ENCODE measurements around the gene PRRT2.
A peak's percentile ranks its signal among the peaks of the same experiment; 100 is the strongest.
"Not testable (repeated sequence)": the region's sequence is repeated elsewhere in the genome, so short reads cannot be mapped to it uniquely, and the experiment has no call there.

Gene PRRT2

DNA sequence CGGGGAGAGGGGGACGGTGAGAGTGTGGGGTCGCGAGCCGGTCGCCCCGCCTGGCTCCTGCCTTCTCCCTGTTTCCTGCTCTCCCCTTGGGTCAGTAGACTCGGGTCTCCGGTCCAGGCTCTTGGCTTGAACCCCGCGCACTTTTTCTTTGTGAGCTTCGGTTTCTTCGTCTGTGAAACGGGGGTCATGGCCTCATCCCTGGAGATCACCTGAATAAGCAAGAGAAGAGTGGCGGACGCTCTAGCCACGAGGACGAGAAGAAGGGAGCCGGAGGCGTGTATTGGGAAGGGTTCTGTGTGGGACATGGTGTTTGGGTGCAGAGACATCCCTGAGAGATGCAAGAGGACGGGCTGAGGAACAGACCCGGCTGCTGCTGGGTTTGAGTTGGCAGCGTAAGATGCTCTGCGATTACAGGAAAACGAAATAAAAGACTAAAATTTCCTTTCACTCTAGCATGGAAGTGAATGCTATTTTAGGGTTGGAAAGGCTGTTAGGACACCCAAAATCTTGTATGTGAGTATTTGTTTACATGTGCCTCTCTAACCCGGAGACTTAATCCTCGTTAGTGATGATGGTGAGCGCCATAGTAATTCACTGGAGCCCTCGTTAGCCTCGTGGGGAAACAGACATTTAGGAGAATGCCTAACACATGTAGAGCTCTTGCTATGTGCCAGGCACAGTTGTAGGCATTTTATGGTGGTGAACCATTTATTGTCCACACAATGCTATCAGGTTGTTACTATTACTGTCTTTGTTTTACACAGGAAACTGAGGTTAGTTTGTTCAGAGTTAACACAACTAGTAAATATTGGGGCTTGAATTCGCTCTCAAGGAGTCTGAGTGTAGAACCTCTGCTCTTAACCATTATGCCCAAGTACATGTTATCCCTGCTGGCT, 20.8 kb upstream of the PRRT2 start:
- DNase-seq (ENCODE audit: low spot score) = no peak

DNA sequence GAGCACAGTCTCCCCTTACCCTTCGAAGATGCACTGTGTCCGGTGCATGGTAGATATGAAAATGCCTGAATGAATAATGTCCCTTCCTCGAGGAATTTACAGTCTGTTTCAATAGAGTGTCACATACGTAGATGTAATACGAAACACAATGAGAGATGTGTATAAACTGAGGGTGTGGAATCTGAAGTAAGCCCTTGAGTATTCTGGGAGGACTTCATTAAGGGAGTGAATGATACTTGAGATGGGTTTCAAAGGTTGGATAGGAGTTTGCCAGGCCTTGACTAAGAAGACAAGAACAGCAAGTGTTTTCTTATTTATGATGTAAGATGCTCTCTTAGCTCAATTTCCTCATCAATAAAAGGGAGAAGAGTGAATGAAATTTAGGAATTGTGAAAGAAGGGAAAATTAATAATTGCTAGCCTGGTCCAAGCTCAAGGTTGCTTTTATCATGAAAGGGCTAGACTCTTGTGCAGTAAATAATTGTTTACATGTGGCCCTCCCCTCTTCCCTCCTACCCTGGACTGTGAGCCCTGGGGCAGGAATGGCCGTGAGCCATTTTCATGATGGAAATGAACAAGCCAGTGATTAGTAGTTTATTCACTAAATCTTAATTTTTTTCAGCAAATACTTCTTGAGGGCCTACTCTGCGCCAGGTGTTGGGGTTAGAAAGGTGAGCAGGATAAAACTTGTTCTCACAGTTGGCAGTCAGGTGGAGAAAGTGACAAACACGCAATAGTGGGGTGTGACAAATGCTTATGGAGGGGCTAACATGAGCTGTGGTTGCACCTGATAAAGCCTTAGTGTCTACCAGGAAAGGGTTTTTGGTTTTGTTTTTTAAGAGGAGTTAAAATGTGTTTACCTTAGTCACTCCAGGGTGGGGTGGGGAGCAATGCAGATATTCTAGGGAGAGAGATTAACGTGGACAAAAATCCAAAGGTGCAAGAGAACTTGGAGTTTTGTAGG, 19.9 kb upstream of the PRRT2 start:
- DNase-seq (ENCODE audit: low spot score) = no peak

DNA sequence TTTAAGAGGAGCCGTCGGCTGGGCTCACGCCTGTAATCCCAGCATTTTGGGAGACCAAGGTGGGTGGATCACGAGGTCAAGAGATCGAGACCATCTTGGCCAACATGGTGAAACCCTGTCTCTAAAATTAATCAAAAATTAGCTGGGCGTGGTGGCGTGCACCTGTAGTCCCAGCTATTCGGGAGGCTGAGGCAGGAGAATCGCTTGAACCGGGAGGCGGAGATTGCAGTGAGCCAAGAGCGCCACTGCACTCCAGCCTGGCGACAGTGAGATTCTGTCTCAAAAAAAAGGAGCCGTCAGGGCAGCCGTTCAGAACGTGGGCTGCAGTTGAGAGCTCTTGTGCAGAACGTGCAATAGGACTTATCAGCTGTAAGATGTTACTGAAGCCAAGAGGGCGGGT, 18.8 kb upstream of the PRRT2 start:
- DNase-seq (ENCODE audit: low spot score) = not testable (repeated sequence)

DNA sequence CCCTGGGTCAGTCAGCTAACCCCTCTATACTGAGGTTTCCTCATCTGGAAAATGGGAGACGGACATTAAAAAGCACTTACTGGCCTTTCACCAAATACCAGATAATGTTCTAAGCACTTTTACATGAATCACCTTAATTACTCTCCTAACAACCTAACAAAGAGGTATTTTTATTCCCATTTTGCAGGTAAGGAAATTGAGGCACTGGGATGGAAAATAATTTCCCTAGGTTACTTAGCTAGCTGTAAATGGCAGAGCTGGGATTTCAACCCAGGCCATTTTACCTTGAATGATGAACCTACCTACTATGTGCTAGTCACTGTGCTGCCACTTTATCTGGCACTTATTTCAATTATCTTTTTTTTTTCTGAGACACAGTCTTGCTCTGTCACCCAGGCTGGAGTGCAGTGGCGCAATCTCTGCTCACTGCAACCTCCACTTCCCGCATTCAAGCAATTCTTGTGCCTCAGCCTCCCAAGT, 17.7 kb upstream of the PRRT2 start:
- DNase-seq (ENCODE audit: low spot score) = no peak

DNA sequence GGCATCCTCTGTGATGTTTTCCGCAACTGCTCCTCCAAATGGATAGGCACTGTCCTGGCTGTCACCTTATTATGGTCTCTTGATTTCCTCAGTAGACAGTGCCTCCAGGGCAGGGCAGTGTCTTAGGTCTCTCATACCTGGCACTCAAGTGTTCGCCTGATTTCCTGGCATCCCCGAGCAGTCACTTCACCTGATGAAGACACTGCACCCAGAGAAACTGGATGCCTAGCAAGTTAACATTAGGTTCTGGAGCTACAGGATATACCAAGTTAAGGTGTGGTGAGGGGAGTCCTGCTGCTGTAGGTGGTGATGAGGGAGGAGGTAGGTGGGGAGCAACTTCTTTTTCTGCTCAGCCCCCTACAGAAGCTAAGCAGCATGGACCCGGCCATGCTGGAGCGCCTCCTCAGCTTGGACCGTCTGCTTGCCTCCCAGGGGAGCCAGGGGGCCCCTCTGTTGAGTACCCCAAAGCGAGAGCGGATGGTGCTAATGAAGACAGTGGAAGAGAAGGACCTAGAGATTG, 9.5 kb upstream of the PRRT2 start:
- no peak for DNase-seq (ENCODE audit: low spot score)

DNA sequence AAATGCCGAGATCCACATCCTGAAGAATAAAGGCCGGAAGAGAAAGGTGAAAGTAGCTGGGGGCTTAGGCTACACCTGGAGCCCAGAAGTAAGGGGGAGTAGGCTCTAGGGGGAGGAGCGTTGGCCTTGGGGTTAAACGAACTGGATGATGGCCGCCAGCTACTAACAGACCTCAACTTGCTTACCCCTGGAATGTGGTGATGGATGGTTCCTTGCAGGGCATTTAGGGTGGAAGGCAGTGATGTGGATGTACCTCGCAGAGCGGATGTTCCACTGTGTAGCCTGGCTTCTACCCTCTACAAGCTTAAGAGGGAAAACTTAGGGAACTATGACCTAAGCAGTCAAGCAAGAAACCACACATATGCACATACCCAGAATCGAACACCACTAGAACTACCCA, 8.0 kb upstream of the PRRT2 start:
- no peak for DNase-seq (ENCODE audit: low spot score)

DNA sequence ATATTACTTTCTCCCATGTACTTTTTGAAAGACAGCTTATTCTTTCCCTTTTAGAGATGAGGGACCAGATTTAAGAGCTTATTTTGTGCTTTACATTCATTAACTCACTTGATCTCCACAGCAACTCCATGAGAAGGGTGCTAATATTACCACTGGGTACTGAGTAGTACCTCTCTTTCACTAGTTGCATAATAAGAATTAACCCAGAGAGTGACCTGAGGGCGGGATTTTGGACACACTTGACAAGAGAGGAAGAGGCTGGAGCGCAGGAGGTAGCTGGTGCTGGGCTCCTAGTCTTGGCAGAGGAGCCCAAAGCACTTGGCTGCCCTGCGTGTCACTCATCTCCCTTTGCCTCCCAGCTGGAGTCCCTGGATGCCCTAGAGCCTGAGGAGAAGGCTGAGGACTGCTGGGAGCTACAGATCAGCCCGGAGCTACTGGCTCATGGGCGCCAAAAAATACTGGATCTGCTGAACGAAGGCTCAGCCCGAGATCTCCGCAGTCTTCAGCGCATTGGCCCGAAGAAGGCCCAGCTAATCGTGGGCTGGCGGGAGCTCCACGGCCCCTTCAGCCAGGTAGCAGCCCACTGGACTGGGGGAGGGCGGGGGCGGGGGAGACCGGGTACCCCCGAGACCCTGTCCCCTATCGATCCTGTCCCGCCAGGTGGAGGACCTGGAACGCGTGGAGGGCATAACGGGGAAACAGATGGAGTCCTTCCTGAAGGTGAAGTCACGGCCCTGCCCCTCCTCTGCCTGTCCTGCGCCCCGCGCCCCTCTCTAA, 7.3 kb upstream of the PRRT2 start:
- DNase-seq (ENCODE audit: low spot score) = no peak

DNA sequence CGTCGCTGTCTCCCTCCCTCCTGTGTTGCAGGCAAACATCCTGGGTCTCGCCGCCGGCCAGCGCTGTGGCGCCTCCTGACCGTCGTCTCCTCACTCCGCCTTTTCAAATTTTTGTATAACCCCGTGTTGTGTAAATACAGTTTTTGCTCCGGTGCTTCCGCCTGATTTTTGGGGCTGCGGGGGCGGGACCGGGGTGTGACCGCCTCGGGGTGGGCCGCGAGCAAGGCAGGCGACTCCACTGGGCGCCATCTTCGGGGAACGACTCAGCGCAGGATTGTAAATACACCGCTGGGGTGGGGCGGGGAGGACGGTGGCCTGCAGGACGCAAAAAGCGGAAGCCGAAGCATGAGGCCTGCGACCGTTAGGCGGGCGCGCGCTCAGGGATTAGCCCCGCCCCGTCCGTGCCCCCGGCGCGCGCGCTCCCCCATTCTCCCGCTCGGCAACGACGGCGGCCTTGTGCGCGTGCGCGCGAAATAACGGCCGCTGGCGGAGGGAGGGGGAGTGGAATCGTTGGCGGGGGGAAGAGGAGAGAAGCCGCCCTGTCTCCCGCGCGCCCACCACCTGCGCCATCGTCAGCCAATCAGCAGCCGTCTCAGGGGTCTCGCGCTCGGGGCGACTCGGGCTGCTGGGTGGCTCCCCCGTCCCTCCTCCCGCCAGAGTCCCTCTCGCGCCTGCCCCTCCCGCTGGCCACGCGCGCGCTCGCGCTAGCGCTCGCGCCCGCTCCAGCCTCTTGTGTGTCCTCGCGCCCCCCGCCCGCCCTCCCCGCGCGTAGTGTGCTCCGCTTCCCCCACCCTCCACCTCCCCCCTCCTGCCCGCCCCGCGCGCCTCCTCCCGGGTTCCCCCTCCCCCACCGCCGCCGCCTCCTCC, 6.5 kb upstream of the PRRT2 start:
- DNase-seq (ENCODE audit: low spot score) = peak; percentile 92

DNA sequence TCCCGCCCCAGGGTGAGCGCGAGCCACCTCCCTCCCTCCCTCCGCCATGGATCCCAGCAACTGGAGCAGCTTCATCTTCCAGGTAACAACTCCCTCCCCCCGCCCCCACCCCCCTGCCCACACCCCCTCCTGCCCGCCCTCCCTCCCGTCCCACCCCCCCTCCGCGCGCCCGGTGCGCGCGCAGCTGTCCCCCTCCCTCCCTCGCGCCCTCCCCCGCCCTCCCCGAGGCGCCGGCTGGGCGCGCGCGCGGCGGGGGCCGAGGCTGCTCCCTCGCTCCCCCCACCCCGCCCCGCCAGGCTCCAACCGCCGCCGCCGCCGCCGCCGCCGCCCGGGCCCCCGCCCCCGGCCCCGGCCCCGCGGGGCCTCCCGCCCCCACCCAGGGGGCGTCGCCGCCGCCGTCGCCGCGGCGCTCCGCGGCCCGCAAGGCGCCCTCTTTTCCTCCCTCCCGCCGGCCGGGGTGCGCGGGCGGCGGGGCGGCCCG, 5.9 kb upstream of the PRRT2 start, which contains the start of gene MAZ:
MAZ (plus strand) TSS at position 431 of the 481 bp plus-strand sequence. CDS start 173 bp downstream, outside the sequence.
- DNase-seq (ENCODE audit: low spot score) = no peak

DNA sequence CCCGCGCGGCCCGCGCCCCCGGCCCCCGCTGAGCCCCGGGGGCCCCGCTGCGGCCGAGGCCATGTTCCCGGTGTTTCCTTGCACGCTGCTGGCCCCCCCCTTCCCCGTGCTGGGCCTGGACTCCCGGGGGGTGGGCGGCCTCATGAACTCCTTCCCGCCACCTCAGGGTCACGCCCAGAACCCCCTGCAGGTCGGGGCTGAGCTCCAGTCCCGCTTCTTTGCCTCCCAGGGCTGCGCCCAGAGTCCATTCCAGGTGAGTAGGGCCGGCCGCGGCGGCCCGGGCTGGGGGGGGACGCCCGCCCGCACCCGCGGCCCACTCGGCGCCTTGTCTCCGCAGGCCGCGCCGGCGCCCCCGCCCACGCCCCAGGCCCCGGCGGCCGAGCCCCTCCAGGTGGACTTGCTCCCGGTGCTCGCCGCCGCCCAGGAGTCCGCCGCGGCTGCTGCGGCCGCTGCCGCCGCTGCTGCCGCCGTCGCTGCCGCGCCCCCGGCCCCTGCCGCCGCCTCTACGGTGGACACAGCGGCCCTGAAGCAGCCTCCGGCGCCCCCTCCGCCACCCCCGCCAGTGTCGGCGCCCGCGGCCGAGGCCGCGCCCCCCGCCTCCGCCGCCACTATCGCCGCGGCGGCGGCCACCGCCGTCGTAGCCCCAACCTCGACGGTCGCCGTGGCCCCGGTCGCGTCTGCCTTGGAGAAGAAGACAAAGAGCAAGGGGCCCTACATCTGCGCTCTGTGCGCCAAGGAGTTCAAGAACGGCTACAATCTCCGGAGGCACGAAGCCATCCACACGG, 5.2 kb upstream of the PRRT2 start:
- DNase-seq (ENCODE audit: low spot score) = peak; percentile 82

DNA sequence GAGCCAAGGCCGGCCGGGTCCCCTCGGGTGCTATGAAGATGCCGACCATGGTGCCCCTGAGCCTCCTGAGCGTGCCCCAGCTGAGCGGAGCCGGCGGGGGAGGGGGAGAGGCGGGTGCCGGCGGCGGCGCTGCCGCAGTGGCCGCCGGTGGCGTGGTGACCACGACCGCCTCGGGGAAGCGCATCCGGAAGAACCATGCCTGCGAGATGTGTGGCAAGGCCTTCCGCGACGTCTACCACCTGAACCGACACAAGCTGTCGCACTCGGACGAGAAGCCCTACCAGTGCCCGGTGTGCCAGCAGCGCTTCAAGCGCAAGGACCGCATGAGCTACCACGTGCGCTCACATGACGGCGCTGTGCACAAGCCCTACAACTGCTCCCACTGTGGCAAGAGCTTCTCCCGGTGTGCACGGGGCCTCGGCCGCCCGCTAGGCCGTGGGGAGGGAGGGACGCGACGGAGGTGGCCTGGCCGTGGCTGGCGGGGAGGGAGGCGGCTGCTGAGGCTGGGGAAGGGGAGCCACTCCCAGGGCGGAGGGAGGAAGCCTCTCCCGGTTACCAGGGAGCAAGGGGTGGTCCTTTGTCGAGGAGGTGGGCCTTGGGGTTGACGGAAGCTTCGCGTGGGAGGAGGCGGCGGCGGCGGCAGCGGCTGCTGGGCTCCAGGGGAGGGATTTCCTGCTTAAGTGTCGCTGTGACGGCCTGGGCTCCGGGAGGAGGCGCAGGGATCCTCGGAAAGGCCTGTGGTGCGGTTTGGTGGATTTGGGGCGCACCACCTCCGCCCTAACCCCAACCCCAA, 4.4 kb upstream of the PRRT2 start:
- peak; percentile 84 for DNase-seq (ENCODE audit: low spot score)

DNA sequence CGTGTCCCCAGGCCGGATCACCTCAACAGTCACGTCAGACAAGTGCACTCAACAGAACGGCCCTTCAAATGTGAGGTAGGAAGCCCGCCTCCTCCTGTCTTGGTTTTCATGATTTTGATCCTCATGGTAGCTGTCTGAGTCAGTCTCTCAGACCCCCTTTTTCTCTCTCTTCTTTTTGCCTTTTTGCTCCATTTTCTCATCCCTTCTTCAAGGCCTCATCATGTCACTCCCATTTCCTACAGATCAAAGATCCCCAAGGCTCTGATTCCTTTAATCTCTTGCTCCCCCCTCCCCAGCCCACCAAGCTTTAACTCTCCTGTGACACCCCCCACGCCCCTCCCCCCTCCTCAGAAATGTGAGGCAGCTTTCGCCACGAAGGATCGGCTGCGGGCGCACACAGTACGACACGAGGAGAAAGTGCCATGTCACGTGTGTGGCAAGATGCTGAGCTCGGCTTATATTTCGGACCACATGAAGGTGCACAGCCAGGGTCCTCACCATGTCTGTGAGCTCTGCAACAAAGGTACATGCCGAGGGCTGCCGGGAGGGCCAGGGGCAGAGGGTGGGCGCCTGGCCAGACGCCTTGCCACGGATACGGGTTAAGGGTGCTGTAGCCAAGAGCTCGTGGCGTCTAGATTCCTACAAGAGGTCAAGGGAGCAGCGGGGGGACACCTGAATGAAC, 3.6 kb upstream of the PRRT2 start:
- DNase-seq (ENCODE audit: low spot score) = no peak

DNA sequence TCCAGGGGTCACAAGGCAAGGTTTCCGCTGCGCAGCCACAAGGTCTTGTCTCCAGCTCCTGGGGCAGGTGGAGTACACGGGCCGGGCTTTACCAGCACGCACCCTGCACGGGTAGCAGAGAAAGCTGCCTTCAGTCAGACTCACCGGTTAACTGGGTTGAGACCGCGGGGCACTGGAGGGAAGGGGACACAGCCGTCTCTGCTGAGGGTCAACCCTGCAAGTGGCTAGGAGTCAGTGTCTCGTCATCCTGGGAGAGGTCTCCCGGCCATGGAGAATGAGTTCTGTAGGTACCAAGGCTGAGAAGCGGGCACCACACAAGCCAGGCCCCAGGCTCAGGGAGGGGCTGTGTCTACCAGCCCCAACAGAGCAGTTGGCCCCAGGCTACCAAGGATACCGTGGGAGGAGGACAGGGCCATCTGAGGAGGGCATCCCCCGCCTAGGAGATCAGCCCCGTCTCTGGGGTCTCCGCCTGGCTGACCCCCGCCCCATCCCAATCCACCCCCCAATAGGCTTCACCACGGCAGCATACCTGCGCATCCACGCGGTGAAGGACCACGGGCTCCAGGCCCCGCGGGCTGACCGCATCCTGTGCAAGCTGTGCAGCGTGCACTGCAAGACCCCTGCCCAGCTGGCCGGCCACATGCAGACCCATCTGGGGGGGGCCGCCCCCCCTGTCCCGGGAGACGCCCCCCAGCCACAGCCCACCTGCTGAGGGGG, 2.8 kb upstream of the PRRT2 start:
- no peak for DNase-seq (ENCODE audit: low spot score)

DNA sequence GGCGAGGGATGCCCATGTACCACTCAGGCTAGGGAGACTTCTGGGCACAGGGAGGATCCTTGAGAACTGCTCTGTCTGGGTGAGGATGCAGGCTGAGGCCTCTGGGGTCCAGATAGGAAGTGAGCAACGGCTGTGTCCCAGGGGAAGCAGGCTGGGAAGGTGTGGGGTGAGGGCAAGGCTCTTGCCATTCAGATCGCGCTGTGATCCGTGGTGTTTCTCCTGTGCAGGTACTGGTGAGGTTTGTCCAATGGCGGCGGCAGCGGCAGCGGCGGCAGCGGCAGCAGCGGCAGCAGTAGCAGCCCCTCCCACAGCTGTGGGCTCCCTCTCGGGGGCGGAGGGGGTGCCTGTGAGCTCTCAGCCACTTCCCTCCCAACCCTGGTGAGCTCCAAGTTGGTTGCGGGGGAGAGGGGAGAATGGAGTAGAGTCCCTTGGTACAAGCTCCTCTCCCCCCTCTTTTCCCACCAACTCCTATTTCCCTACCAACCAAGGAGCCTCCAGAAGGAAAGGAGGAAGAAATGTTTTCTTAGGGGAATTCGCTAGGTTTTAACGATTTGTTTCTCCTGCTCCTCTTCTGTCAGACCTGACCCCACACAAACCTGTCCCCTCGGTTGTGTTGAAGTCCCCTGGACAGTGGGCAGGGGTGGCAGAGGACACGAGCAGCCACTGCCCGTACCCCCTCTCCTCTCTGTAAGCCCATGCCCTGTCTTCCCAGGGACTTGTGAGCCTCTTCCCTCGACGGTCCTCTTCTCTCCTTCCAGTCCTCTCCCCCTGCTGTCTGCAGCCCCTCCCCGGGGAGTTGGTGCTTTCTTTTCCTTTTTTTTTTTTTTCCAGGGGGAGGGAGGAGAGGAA, 1.9 kb upstream of the PRRT2 start:
- no peak for DNase-seq (ENCODE audit: low spot score)

DNA sequence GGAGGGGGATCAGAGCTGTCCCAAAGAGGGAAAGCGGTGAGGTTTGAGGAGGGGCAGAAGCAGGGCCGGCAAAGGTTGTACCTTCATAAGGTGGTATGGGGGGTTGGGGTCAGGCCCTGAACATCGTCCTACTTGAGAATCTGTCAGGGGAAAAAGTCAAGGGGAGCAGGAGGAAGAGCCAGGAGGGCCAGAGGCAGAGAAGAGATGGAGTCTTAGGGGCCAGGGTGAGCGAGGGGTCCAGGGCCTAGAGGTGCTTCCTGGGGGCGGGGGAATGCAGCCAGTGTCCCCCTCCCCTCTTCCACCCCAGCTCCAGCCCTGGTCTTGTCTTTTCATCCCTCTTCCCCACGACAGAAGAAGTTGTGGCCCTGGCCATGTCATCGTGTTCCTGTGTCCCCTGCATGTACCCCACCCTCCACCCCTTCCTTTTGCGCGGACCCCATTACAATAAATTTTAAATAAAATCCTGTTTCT, 1.3 kb upstream of the PRRT2 start:
- DNase-seq (ENCODE audit: low spot score) = no peak

DNA sequence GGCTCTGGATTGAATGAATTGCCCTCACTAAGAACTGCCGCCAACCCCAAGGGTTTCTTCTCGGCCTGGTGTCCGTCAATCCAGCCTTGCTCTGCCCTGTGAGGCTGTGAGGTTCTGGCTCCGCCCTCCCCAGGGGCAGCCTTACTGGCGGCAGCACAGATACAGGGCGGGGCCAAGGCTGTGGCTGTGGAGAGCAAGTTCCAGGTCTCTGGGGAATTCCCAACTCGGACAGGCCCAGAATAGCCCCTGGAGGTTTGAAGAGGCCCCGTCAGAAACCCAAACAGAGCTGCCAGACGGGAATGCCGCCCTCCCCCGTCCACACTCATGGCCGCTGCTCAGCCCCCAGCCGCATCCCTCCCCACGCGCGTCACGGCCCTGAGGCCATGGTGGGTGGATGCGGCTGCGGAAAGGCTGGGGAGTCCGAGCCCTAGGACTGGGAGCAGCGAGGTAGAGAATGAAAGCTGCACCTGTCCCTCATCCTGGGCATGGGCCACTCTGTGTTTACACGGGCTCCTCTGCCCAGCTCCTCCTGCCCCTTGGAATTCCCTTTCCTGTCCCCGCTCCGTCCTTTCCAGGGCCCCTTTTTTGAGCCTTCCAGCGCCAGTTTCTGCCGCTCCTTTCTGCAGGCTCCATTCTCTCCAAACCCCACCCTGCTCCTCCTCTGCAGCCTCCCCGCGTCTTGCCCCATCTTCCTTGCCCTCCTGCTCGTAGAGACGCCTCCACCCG, 660 bp upstream of the PRRT2 start:
- peak; percentile 95 for DNase-seq (ENCODE audit: low spot score)
